Activated CD8-positive, alpha-beta memory T cell treated with anti-CD3 and anti-CD28 coated beads for 1 hour (primary cell): Measurements from ENCODE around the gene STK32B.

Experiments
- DNase-seq, 2 donors: peaks; one replicate each; pipeline ENCODE4 v3.0.0-alpha.2; 2020; ENCODE audit warnings: low read depth in 1 of 2; ENCODE audit errors: extremely low read depth in 1 of 2

The STK32B gene

GRCh38 chr4:5503336-5503936, 452.2 kb downstream of the STK32B start:
- DNase-seq = no peak

- no peak for DNase-seq
Measured at GRCh38 chr4:5504486-5504885, 453.2 kb downstream of the STK32B start.

- no peak for DNase-seq
Measured at GRCh38 chr4:5510504-5510903, 459.2 kb downstream of the STK32B start.

GRCh38 chr4:5511791-5512190, 460.5 kb downstream of the STK32B start:
- no peak for DNase-seq

- DNase-seq = no peak
Measured at GRCh38 chr4:5515646-5516045, 464.4 kb downstream of the STK32B start.

- DNase-seq = no peak
Measured at GRCh38 chr4:5517372-5517771, 466.1 kb downstream of the STK32B start.

GRCh38 chr4:5524446-5525299, 473.4 kb downstream of the STK32B start:
- DNase-seq = no peak

GRCh38 chr4:5526080-5526846, 475.0 kb downstream of the STK32B start:
- no peak for DNase-seq

- no peak for DNase-seq
Measured at GRCh38 chr4:5527211-5527610, 475.9 kb downstream of the STK32B start.

GRCh38 chr4:5528031-5528436, 476.8 kb downstream of the STK32B start:
- no peak for DNase-seq

- DNase-seq = no peak
Measured at GRCh38 chr4:5532100-5532499, 480.8 kb downstream of the STK32B start.

- DNase-seq = no peak
Measured at GRCh38 chr4:5539584-5539983, 488.3 kb downstream of the STK32B start.

- no peak for DNase-seq
Measured at GRCh38 chr4:5541169-5541568, 489.9 kb downstream of the STK32B start.

GRCh38 chr4:5543681-5544080, 492.4 kb downstream of the STK32B start:
- DNase-seq = no peak

- no peak for DNase-seq
Measured at GRCh38 chr4:5544762-5545161, 493.5 kb downstream of the STK32B start.

- no peak for DNase-seq
Measured at GRCh38 chr4:5545271-5545670, 494.0 kb downstream of the STK32B start.

GRCh38 chr4:5547651-5548249, 496.5 kb downstream of the STK32B start:
- DNase-seq = no peak
